PFSK-1 (cell line): ENCODE data around the gene TELO2.

ENCODE experiments used
- POLR2AphosphoS5 ChIP-seq: IDR thresholded peaks from 2 replicates; pipeline ENCODE4 v1.6.1; 2012; ENCODE audit warnings: low read depth, mild to moderate bottlenecking, control low read depth, low read length, moderate library complexity
- TAF1 ChIP-seq: IDR thresholded peaks from 2 replicates; pipeline ENCODE4 v1.6.1; 2012; ENCODE audit warnings: low read length, control low read depth, borderline replicate concordance; ENCODE audit not compliant: insufficient read depth

- TF ChIP-seq POLR2AphosphoS5 = no peak
- no peak for TF ChIP-seq TAF1
These were observed 39.6 kb downstream of the TELO2 start for GRCh38 chr16:1532771-1533170.
